Dermis microvascular lymphatic vessel endothelial cell (primary cell): ENCODE data around the gene PLA1A. TPM values are rescaled to one million over a fixed set of nuclear protein-coding genes. Genes with fewer than 3 reads are reported as not detected.
"Not testable (repeated sequence)": the region's sequence is repeated elsewhere in the genome, so short reads cannot be mapped to it uniquely, and the experiment has no call there.

ENCODE experiments used
- DNase-seq, 2 donors: peaks; one replicate each; pipeline versions ENCODE4 v3.0.0 to v3.0.0-alpha.2; 2010; ENCODE audit warnings: low read depth in 2 of 2
- total RNA-seq: library from RNA; depleted of rRNA; stranded (reverse); fragments of >200 nt; gene quantifications from 2 replicates; pipeline ENCODE4 v1.2.1, GENCODE V29; 2014

PLA1A gene
- total RNA-seq, 1 donor from 2014 or later = 5.1 TPM

DNA sequence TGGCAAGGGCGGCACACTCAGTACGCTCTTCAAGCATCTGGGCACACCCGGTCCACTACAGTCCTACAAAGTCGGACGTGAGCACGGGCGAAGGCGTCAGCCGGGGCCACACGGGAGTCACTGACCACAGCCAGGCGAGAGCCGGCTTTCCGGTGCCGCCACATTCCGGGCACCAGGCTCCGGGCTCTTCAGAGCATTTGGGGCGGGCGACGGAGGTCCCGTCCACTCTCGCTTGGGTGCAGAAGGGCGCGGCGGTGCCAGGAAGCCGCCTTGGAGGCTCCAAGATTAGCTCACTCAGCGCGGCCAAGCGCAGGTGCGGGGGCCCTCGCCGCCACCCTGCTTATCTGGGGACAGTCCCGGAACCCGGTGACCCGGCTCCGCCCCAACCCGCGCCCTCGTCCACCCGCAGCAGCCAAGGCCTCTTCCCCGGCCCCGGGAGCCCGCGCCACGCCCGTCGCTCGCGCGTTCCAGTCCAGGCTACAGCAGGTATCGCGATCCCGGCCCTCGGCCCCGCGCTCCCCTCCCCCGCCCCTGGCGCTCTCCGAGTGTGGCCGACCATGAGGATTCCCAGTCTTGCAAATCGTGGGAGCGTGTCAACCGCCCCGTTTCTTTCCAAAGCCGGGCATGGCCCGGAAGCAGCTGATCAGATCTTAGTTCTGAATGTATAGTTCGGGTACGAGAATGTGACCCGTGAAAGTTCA is 18.2 kb upstream of the PLA1A start, which contains the start of gene ADPRH:
ADPRH (plus strand) TSS at position 127 of the 701 bp plus-strand sequence. CDS start 2,678 bp downstream, outside the sequence.
- DNase-seq = peak; percentile 44 to 74

DNA sequence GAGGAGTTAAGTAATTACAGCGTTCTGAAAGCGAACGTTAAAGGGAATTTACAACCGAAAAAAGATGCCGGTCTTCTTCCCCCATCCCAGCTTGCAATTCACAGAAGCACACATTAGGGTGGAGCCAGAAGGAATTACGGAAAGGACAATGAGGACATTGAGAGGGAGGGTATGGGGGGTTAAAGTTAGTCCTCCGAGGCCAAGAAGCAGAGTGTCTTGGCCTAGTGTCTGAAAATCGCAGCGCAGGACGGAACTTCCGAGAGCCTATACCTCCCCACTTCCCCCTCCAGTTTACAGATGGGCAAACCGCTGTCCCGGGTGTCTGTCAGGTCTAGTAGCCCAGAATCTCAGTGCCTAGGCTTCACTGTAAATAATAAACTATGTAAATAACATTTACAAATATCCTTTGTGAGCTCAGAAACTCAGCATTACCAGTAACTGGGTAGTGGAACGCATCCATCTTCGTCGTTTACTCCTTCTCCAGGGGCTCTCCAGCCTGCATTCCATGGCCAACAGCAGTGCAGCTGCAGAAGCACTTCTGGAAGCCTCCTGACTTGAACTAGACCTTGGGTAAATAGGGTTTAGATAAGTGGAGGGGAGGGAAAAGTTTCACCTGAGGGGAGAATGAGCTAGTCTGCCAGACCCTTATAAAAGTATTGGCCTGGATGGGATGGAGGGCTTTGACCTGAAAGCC is 17.5 kb upstream of the PLA1A start:
- peak in 1 of 2 donors; percentile 14 for DNase-seq

DNA sequence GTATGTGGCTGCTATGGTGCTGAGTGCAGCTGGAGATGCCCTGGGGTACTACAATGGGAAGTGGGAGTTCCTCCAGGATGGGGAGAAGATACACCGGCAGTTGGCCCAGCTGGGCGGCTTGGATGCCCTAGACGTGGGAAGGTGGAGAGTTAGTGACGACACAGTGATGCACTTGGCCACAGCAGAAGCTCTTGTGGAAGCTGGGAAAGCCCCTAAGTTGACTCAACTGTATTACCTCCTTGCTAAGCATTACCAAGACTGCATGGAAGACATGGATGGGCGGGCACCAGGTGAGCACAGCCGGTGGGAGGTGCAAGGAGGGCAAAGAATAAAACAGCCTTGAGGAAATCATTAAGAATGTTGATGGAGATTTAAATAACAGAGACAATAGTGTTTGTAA is 15.5 kb upstream of the PLA1A start:
- no peak for DNase-seq

DNA sequence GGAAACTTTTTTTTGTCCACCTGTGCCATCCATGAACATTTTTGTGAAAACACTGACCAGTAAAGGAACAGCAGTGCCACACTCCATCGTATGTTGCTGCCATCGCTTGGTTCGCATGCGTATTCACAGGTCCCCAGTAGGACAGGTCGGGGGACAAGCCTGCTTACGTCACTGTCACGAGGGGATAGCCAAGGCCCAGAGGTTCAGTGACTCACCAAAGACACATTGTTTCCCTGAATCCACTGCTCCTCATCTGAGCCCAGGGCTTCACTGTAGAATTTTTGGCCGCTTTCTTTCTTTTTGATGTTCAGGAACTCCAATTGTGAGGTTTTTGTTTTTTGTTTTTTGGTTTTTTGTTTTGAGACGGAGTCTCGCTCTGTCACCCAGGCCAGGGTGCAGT is 12.5 kb upstream of the PLA1A start:
- DNase-seq = no peak

DNA sequence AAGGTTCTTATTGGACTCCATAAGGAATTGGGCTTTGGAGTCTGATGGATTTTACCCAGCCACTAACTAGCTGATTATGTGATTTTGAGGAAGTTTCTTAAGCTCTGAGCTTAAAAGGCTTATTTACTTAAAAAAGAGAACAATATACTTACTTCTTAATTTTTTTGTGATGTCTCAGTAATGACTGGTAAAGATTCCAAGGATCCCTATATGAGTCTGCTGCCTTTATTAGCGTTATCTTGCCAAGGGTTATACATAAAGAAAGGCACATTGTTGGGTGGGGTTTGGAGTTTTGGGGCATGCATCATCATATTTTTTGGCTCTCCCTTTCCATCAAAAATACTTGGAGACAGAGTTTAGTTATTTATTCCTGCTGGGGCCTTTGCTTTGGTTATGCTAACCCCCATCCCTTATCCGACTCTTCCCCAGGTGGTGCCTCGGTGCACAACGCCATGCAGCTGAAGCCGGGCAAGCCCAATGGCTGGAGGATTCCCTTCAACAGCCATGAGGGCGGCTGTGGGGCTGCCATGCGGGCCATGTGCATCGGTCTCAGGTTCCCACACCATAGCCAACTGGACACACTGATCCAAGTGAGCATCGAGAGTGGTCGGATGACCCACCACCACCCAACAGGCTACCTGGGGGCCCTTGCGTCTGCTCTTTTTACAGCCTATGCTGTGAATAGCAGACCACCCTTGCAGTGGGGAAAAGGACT is 11.7 kb upstream of the PLA1A start:
- no peak for DNase-seq

DNA sequence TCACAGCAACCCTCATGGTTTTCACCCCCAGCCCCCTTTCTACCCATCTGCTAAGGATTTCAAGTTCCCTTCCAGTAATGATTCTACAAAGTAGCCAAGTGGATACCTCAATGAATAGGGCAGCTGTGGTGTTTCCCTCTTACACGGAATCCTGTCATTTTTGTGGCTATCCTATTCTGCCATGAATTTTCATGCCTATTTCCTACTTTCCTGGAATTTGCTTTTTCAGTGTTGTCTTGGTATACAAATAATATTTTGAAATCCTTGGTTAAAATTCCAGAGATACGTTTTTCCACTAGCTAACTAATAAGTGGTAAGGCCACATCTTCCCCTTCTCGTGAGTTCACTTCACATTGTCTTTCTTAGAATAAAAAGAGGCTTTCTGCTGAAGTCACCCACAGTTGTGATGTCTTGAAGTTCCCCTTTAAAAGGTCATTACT is 10.9 kb upstream of the PLA1A start:
- DNase-seq = no peak

DNA sequence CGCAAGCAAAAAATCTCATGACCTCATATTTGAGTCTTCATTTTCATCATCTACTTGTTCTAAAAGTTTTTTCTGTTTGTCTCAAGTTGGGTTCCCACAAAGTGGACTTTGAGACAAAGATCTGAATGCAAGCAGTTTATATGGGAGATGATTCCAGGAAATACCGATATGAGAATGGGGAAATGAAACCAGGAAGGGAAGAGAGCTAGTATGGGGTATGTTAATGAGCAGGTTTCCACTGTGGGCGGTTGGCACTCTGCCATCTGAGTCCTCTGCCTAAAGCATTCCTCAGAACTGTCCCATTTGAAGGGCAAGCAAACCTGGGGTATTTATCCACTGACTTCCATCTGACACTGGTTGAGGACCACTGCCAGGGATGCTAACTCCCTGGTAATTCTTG is 9.6 kb upstream of the PLA1A start:
- DNase-seq = peak; percentile 34 to 63

DNA sequence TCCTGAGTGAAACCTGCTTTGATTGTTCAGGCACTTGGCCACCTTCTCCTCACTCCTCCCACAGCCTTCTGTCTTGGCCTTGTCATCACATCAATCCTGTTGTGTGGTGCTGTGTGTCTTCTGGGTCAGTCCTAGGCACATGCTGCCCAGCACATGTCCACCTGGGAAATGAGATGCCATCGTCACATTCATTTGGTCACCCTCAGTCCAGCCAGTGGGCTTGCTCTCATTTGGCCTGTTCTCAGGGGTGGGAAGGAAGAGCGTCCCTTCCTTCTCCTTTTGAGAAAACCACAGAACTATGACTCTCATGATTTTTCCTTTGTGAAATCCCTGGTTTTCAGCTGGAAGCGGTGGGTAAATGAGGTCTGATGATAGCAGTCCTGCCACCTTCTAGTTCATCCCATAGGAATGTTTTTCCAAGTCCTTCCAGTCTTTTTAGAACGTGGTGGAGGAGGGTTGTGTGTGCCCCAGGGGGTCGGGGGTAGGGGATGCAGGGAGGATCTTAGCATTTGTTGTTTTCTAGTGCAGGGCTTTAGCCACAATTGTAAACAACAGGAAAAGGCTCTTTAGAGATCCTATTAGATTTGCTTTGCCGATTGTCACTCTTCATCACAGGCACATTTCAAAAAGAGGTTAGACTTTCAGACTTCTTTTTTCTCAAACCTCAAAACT is 8.4 kb upstream of the PLA1A start:
- no peak for DNase-seq

DNA sequence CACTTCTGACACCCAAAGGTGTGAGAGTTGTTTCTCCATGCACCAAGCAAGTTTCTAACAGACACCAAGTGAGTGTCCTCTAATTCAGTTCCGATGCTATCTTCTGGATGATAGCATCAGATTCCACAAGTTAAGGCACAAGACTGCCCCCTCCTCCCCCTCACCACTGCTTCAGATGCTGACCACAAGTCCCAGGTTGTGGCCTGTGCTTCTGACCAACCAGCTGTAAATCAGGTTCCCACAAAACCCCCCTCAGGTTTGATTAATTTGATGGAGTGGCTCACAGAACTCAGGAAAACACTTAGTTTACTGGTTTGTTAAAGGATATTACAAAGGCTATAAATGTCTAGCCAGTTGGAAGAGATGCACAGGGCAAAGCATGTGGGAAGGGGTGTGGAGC is 7.0 kb upstream of the PLA1A start:
- no peak for DNase-seq

DNA sequence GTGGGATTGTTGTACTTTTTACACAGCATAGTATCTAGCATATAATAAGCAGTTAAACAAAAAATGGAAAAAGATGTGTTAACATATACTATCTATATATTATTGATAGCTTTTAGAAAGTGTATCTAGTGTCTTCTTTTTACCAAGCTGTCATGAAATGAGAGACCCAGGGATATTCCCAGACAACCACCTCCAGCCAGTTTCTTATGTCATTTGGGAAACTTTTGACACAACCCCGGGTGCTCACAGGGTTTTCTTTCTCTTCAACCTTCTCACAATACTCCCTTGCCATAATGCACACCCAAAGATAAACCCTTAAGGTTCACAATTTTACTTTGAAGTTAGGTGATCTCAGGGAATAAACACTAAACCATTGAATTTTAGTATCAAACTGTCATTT is 4.8 kb upstream of the PLA1A start:
- DNase-seq = no peak

DNA sequence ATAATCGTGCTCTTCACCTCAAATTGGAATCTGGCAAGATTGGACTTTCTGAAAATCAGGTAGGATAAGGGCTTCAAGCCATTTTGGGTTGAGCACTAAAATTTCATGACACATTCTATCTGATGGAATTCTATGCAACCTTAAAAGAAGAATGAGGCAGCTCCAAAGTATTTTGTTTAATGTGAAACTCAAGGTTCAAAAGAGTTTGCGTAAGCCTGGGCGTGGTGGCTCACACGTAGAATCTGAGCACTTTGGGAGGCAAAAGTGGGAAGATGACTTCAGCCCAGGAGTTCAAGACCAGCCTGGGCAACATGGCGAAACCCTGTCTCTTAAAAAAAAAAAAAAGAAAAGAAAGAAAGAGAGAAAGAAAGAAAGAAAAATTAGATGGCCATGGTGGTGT is 3.6 kb upstream of the PLA1A start:
- no peak for DNase-seq

DNA sequence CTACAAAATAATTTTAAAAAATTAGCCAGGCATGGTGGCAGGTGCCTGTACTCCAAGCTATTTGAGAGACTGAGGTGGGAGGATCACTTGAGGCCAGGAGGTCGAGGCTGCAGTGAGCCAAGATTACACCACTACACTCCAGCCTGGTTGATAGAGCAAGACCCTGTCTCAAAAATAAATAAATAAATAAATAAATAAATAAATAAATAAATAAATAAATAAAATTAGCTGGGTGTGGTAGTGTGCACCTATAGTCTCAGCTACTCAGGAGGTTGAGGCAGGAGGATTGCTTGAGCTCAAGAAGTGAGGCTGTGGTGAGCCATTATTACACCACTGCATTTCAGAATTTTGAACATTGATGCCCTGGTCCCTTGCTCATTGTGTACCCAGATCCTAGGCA is 2.8 kb upstream of the PLA1A start:
- DNase-seq = not testable (repeated sequence)

DNA sequence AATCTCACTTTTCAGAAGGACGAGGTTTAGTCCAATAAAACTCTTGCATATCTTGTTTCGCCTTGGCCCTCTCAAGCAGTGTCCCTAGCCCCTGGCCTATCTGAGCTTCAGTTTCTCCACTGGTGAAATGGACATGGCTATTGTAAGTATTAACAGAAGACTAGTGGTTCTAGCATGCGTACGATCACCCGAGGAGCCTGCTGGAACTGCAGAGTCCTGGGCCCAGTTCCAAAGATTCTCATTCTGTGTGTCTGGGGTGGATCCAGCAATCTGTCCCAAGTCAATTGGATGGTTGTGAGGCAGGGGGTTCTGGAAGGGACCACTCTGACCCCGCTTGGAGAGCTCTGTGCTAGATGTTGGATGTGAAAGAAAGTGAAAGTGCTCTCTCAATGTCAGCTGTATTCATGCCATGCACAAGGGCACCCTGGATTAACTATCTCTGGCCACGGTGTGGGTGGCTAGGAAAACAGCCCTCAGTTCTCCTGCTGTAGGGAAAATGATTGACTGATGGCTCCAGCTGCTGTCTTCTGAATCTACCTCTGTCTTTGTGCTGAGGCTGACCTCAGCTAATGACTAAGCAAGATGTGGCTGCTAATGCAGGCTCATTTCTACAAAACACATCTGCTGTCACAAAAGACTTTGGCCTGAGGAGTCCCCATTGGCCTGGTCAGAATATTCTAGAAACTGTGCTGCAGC is 1.9 kb upstream of the PLA1A start:
- no peak for DNase-seq

DNA sequence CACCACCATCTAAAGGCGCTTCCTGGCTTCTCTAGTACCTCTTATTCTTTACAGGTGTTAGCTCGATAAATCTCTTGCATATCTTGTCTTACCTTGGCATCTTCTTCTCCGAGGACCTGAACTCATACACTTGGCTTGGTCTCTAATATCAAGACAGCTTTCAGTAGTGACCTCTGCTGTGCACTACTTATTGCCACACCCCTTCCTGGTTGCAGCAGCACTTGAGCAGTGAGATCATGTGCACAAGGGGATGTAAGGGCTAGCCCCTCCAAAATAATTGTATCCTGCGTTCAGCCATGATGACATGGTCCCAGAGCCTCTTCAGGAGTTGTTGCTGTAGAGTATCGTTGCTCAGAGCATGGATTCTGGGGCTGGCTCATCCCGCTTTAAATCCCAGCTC is 1.3 kb upstream of the PLA1A start:
- DNase-seq = no peak

DNA sequence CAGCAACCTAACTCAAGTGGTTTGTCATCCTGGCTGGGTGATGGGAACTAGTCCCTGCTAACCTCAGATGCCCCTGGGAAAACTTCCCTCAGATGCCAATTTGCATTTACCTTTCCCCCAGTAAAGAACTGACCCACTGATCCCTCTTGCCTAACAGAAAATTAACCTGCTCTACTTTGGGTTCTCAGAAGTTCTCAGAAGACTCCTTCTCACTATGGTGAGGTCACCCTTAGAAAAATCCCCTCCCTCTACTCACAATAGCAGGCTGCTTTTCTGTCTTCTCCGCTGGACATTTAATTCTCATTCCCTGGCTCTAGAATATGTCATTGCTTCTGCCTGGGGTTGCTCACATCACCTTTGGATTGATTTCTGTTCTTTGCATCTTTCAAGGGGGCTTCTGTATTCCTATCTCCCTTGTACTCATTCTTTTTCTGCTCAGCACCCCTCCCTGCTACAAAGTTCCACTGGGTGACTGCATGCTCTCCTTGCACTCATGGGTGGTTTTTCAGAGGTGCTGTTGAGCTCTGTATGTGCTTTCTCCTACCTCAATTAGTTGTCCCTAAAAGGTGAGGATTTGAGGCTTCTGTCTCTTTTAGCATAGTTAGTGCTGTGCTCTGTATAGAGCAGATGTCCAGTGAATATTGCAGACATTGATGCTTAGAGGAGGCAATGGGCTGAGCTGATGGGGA is 869 bp downstream of the PLA1A start:
- DNase-seq = no peak

DNA sequence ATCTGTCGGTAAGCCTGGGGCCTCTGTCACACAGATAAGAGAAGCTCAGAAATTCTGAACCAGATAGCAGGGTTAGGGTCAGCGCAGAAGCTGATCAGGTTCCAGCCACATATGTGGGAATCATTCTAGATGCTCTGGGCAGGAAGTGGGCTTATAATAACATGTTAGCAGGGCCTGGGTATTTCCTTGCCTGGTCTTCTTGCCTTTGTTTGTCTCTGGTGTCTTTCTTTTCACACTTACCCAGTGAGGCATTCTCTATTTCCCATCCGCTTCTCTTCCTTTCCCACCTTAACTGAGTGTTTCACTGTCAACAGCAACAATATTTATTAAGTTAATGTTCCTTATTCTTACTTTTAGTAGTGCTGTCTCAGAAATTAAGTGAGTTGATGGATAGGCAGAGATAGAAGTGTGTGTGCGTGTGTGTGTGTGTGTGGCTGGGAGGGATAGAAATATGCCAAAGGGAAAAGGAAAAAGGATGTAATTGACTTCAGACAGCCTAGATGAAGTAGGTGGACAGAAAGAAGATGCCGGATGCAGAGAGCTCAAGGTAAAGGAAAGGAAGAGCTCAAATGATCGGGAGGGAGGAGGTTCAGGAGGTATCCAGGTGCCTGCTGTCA is 2.0 kb downstream of the PLA1A start:
- no peak for DNase-seq

DNA sequence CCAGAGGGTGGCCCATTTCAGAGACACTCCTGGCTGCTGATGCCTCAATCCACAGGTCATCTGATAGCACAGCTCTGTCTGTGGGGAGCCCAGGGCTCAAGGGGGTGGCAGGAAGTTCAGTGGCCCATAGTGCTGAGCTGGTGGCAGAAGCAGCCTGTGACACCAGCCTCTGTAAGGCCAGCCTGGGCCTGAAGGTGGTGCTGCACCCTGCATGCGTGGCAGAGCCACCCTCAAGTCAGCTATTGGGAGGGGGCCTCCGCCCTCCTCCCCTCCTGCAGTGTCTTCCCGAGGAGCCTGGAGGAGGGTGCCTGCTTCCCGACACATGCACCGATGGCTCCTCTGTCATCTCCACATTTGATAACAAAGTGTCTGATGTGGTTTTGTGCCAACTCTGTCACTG is 3.0 kb downstream of the PLA1A start:
- peak in 1 of 2 donors; percentile 14 for DNase-seq

DNA sequence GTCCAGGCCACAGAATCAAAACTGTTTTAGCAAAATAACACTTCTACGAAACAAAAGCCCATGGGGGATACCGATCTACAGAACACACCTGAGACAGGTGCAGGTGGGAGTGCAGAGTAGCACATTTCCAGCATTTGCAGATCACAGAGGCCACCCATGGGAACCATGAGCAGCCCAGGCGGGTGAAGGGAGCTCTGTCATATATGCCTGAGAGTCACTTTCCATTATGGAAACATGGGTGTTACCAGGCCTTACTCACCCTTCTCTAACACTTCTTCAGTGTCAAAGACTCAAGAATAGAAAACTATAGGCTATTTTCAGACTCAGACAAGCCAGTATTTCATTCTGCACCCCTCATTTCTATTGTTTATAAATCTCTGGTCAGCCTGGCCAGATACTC is 3.5 kb downstream of the PLA1A start:
- no peak for DNase-seq

DNA sequence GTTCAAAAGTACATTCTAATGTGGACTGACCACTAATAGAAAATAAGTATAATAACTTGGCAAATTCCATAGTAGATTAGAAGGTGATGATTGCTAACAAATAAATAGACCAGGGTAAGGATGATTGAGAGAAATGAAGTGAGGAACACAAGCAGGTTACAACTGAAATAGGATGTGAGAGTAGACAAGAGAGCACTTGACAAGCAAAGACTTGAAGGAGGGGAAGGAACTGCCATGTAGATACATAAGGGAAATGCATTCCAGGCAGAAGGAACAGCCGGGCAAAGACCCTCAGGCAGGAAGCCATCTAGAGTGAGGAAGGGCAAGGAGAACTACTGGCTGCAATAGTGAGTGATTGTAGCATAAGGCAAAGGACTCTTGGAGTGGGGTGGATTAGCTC is 5.0 kb downstream of the PLA1A start:
- no peak for DNase-seq

DNA sequence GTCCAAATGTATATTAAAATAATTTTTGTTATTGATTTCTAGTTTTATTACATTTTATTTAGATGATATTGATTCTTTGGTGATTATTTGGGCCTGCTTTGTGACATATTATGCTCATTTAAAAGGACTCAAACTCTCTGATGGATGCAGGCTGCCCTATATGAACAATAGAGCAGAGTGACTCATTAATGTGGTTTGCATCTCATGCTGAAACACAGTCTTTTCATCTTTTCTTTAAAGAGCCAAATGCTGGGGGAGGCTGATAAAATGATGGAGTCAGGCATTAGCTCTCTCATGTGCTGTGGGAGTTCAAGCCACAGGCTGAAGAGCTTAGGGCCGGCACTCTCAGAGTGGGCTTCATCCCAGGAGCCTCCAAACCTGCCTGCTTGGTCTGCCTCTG is 7.2 kb downstream of the PLA1A start:
- DNase-seq = peak in 1 of 2 donors; percentile 23
